ENCODE measurements around the gene CENPL. TPM values are rescaled to one million over a fixed set of nuclear protein-coding genes. Genes with fewer than 3 reads are reported as not detected.
"Not testable (repeated sequence)": the region's sequence is repeated elsewhere in the genome, so short reads cannot be mapped to it uniquely, and the experiment has no call there.

CENPL gene
- total RNA-seq, 1 donor from 2014 or later = 8.2 TPM

- H3K27me3 Mint-ChIP-seq (ENCODE audit: low read depth) = no peaks in the 10 kb centered on the region
- peaks cover 48% of the 10 kb centered on the region for H3K4me1 Mint-ChIP-seq (ENCODE audit: low read depth)
- H3K4me3 Mint-ChIP-seq (ENCODE audit: unreplicated experiment) = peak overlapping the region; percentile 91
- peaks cover 37% of the 10 kb centered on the region for H3K36me3 Mint-ChIP-seq (ENCODE audit: low read depth)
- peak overlapping the region; percentile 80 for H3K27ac Mint-ChIP-seq (ENCODE audit: unreplicated experiment)
- DNase-seq (ENCODE audit: low spot score) = no peak
- H3K9me3 Mint-ChIP-seq (ENCODE audit: low read depth) = no peaks in the 10 kb centered on the region
- TF ChIP-seq, protein P1, sequence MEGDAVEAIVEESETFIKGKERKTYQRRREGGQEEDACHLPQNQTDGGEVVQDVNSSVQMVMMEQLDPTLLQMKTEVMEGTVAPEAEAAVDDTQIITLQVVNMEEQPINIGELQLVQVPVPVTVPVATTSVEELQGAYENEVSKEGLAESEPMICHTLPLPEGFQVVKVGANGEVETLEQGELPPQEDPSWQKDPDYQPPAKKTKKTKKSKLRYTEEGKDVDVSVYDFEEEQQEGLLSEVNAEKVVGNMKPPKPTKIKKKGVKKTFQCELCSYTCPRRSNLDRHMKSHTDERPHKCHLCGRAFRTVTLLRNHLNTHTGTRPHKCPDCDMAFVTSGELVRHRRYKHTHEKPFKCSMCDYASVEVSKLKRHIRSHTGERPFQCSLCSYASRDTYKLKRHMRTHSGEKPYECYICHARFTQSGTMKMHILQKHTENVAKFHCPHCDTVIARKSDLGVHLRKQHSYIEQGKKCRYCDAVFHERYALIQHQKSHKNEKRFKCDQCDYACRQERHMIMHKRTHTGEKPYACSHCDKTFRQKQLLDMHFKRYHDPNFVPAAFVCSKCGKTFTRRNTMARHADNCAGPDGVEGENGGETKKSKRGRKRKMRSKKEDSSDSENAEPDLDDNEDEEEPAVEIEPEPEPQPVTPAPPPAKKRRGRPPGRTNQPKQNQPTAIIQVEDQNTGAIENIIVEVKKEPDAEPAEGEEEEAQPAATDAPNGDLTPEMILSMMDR (IDR thresholded peaks at IDR 0.05) = no peak
Observed at GRCh38 chr1:173865468-173866164, 40.9 kb upstream of the CENPL start.

DNA sequence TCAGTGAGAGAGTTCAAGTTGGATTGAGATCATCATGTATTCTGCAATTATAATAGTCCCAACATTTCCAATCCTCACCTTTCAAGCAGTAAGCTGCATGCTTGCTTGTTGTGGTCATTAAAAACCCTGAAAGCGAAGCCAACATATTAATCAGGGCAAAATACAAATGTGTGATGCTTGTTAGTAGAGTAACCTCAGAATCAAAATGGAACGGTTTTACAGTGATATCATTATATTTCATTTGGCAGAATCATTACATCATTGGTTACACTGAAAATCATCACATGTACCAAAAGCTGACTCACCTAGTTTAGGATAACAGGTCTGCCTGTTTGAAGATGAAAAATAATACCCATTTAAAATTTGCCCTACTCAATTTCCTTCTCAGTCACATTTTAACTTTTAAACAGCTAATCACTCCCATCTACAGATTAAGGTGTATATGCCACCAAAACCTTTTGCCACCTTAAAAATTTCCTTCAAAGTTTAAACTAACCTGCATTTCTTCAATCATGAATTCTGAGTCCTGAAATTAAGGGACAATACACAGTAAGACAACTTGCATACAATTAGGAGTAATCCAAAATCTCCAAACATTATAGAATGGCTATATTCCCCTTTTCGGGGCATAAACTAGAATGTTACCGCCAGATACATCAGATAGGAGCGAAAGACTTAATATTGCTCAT lies 39.6 kb upstream of the CENPL start:
- TF ChIP-seq, protein P1 (IDR thresholded peaks at IDR 0.05) = no peak
- H3K4me1 Mint-ChIP-seq (ENCODE audit: low read depth) = peaks cover 46% of the 10 kb centered on the region
- peak overlapping the region; percentile 91 for H3K4me3 Mint-ChIP-seq (ENCODE audit: unreplicated experiment)

GRCh38 chr1:173863224-173864161 lies 38.8 kb upstream of the CENPL start:
- TF ChIP-seq, protein P1 (IDR thresholded peaks at IDR 0.05) = no peak
- no peak for DNase-seq (ENCODE audit: low spot score)
- no peaks in the 10 kb centered on the region for H3K27me3 Mint-ChIP-seq (ENCODE audit: low read depth)
- H3K4me1 Mint-ChIP-seq (ENCODE audit: low read depth) = peaks cover 39% of the 10 kb centered on the region
- peak overlapping the region; percentile 46 for H3K27ac Mint-ChIP-seq (ENCODE audit: unreplicated experiment)
- H3K9me3 Mint-ChIP-seq (ENCODE audit: low read depth) = no peaks in the 10 kb centered on the region
- peaks cover 34% of the 10 kb centered on the region for H3K36me3 Mint-ChIP-seq (ENCODE audit: low read depth)
- no peak overlapping the region for H3K4me3 Mint-ChIP-seq (ENCODE audit: unreplicated experiment)

More for the DNA sequence above, 39.6 kb upstream of the CENPL start:
- H3K36me3 Mint-ChIP-seq (ENCODE audit: low read depth) = peaks cover 34% of the 10 kb centered on the region
- DNase-seq (ENCODE audit: low spot score) = no peak
- H3K9me3 Mint-ChIP-seq (ENCODE audit: low read depth) = no peaks in the 10 kb centered on the region
- H3K27me3 Mint-ChIP-seq (ENCODE audit: low read depth) = no peaks in the 10 kb centered on the region
- peak overlapping the region; percentile 51 for H3K27ac Mint-ChIP-seq (ENCODE audit: unreplicated experiment)

DNA sequence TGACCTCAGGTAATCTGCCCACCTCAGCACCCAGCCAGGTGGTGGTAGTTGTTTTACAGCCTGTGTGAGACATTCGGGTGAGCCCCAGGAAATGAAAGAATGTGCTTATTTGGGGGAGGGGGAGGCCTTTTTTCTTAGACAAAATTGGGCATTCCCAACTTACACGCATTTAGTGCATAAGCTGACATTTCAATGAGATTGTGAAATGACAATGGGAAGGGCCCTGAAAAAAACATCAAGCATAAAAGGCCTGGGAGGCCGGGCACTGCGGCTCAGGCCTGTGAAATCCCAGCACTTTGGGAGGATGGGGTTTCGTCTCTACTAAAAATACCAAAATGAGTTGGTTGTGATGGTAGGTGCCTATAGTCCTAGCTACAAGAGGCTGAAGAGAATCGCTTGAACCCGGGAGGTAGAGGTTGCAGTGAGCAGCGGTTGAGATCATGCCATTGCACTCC lies 38.1 kb upstream of the CENPL start:
- Mint-ChIP-seq H3K4me1 (ENCODE audit: low read depth) (peaks cover 39% of the 10 kb centered on the region), H3K27ac (ENCODE audit: unreplicated experiment) (peak overlapping the region; percentile 45), H3K36me3 (ENCODE audit: low read depth) (peaks cover 33% of the 10 kb centered on the region), H3K27me3 (ENCODE audit: low read depth) (no peaks in the 10 kb centered on the region), H3K9me3 (ENCODE audit: low read depth) (no peaks in the 10 kb centered on the region), H3K4me3 (ENCODE audit: unreplicated experiment) (no peak overlapping the region)
- no peak for DNase-seq (ENCODE audit: low spot score)
- TF ChIP-seq, protein P1 (IDR thresholded peaks at IDR 0.05) = no peak

- Mint-ChIP-seq H3K36me3 (ENCODE audit: low read depth) (peaks cover 31% of the 10 kb centered on the region), H3K27ac (ENCODE audit: unreplicated experiment) (peak overlapping the region; percentile 45), H3K4me1 (ENCODE audit: low read depth) (peaks cover 37% of the 10 kb centered on the region)
- H3K9me3 Mint-ChIP-seq (ENCODE audit: low read depth); DNase-seq (ENCODE audit: low spot score); H3K4me3 Mint-ChIP-seq (ENCODE audit: unreplicated experiment); H3K27me3 Mint-ChIP-seq (ENCODE audit: low read depth): not testable (repeated sequence)
Observed at GRCh38 chr1:173862146-173862768, 37.6 kb upstream of the CENPL start.
